Measurements from ENCODE around the gene RNF182.

The RNF182 gene

DNA sequence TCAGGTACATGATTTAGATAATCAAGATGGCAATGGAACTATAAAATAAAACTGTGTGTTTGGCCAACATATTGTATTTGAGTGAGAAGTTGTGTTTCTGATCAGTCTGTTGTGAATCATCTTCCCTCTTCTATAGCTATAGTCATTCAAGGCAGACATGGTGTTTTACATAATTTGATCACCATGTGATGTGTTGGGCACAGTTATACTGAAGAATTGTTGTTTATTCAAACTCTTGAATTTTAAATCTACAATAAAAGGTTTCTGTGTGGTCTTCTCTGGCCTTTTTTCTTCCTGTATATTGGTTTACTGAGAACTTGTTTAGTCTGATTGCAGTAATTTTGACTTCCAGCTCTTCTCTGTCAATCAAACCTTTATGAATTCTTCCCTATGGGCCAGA lies 4.4 kb downstream of the RNF182 start:
- Histone ChIP-seq H3K27me3 (ENCODE audit: insufficient read depth, poor library complexity, severe bottlenecking) (peaks cover 17% of the 10 kb centered on the region), H3K4me3 (replicated peaks; ENCODE audit: insufficient read depth, low read length) (no peak overlapping the region), H3K27ac (replicated peaks) (no peak overlapping the region)
- DNase-seq (ENCODE audit: low read depth in 1 of 2, low spot score in 1 of 2), result no peak
- no peak for TF ChIP-seq SPI1 (IDR thresholded peaks at IDR 0.05; ENCODE audit: borderline replicate concordance, low read depth)
- TF ChIP-seq, protein P1, sequence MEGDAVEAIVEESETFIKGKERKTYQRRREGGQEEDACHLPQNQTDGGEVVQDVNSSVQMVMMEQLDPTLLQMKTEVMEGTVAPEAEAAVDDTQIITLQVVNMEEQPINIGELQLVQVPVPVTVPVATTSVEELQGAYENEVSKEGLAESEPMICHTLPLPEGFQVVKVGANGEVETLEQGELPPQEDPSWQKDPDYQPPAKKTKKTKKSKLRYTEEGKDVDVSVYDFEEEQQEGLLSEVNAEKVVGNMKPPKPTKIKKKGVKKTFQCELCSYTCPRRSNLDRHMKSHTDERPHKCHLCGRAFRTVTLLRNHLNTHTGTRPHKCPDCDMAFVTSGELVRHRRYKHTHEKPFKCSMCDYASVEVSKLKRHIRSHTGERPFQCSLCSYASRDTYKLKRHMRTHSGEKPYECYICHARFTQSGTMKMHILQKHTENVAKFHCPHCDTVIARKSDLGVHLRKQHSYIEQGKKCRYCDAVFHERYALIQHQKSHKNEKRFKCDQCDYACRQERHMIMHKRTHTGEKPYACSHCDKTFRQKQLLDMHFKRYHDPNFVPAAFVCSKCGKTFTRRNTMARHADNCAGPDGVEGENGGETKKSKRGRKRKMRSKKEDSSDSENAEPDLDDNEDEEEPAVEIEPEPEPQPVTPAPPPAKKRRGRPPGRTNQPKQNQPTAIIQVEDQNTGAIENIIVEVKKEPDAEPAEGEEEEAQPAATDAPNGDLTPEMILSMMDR (IDR thresholded peaks at IDR 0.05; ENCODE audit: insufficient read depth, low read length), result no peak
- no peak for TF ChIP-seq GABPA (IDR thresholded peaks at IDR 0.05; ENCODE audit: low read depth)

DNA sequence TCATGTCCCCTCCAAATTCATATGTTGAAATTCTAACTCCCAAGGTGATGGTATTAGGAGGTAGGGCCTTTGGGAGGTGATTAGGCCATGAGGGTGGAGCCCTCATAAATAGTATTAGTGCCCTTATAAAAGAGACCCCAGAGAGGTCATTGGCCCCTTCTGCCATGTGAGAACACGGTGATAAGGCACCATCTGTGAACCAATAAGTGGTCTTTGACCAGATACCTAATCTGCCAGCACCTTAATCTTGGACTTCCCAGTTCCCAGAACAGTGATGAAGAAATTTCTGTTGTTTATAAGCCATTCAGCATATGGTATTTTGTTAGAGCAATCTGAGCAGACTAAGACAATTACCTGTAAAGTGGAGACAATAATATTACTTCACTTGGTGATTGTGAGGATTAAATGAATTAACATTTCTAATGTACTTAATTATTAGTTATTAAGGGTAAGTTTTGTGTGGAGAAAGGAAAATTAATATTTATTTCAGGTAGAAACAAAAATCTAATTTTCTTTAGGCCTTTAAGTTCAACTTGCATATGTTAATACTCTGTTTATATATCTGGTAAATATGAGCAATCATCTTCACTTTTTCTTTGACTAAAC lies 7.1 kb downstream of the RNF182 start:
- Histone ChIP-seq H3K27me3 (ENCODE audit: insufficient read depth, poor library complexity, severe bottlenecking) (peaks cover 6% of the 10 kb centered on the region), H3K4me3 (replicated peaks; ENCODE audit: insufficient read depth, low read length) (no peak overlapping the region), H3K27ac (replicated peaks) (no peak overlapping the region)
- TF ChIP-seq SPI1 (IDR thresholded peaks at IDR 0.05; ENCODE audit: borderline replicate concordance, low read depth), result no peak
- TF ChIP-seq, protein P1 (IDR thresholded peaks at IDR 0.05; ENCODE audit: insufficient read depth, low read length), result no peak
- no peak for DNase-seq (ENCODE audit: low read depth in 1 of 2, low spot score in 1 of 2)

DNA sequence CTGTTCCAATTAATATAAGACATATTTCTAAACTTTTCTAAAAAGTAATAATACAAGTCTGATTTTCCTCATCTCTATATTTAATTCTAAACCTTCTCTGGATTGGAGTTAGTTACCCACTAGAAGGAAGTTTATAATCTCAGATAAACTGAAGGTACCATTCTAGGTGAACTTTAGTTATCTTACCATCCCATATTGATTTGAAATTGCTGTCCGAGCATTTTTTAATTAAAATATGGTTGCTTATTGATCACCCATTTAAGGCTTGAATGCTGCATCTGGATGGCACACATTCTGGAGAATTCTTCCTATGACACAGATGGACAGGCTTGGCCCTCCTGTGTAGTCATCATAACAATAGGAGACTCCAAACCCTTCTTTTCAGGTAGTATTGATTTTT lies 8.0 kb downstream of the RNF182 start:
- TF ChIP-seq, protein P1 (IDR thresholded peaks at IDR 0.05; ENCODE audit: insufficient read depth, low read length), result no peak
- no peak for TF ChIP-seq POLR2AphosphoS5 (IDR thresholded peaks at IDR 0.05; ENCODE audit: low read depth)
- TF ChIP-seq SPI1 (IDR thresholded peaks at IDR 0.05; ENCODE audit: borderline replicate concordance, low read depth), result no peak
- TF ChIP-seq, protein P2, sequence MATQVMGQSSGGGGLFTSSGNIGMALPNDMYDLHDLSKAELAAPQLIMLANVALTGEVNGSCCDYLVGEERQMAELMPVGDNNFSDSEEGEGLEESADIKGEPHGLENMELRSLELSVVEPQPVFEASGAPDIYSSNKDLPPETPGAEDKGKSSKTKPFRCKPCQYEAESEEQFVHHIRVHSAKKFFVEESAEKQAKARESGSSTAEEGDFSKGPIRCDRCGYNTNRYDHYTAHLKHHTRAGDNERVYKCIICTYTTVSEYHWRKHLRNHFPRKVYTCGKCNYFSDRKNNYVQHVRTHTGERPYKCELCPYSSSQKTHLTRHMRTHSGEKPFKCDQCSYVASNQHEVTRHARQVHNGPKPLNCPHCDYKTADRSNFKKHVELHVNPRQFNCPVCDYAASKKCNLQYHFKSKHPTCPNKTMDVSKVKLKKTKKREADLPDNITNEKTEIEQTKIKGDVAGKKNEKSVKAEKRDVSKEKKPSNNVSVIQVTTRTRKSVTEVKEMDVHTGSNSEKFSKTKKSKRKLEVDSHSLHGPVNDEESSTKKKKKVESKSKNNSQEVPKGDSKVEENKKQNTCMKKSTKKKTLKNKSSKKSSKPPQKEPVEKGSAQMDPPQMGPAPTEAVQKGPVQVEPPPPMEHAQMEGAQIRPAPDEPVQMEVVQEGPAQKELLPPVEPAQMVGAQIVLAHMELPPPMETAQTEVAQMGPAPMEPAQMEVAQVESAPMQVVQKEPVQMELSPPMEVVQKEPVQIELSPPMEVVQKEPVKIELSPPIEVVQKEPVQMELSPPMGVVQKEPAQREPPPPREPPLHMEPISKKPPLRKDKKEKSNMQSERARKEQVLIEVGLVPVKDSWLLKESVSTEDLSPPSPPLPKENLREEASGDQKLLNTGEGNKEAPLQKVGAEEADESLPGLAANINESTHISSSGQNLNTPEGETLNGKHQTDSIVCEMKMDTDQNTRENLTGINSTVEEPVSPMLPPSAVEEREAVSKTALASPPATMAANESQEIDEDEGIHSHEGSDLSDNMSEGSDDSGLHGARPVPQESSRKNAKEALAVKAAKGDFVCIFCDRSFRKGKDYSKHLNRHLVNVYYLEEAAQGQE (IDR thresholded peaks at IDR 0.05; ENCODE audit: insufficient replicate concordance, low read depth), result no peak
- no peak for TF ChIP-seq GABPA (IDR thresholded peaks at IDR 0.05; ENCODE audit: low read depth)
- Histone ChIP-seq H3K27me3 (ENCODE audit: insufficient read depth, poor library complexity, severe bottlenecking) (no peaks in the 10 kb centered on the region), H3K27ac (replicated peaks) (no peak overlapping the region), H3K4me3 (replicated peaks; ENCODE audit: insufficient read depth, low read length) (no peak overlapping the region)
- DNase-seq (ENCODE audit: low read depth in 1 of 2, low spot score in 1 of 2), result no peak

DNA sequence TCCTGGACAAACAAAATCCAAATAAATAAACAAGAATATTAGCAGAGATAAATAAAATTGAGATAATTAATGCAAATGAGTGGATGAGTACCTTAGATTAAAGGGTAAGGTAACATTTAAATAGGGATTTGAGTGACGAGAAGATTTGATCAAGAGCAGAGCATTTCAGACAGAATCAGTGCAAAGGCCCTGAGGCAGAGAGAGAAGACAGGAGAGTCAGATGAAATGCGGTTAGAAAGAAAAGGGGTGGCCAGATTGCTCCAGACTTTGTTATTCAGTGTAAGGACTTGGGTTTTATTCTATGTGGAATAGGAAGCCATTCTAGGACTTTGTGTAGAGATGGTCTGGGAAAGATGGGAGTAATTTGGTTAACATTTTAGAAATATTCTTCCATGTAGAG lies 10.0 kb downstream of the RNF182 start:
- Histone ChIP-seq H3K27ac (replicated peaks) (no peak overlapping the region), H3K4me3 (replicated peaks; ENCODE audit: insufficient read depth, low read length) (no peak overlapping the region), H3K27me3 (ENCODE audit: insufficient read depth, poor library complexity, severe bottlenecking) (no peaks in the 10 kb centered on the region)
- TF ChIP-seq, protein P1 (IDR thresholded peaks at IDR 0.05; ENCODE audit: insufficient read depth, low read length), result no peak
- TF ChIP-seq POLR2AphosphoS5 (IDR thresholded peaks at IDR 0.05; ENCODE audit: low read depth), result no peak
- no peak for TF ChIP-seq SPI1 (IDR thresholded peaks at IDR 0.05; ENCODE audit: borderline replicate concordance, low read depth)
- no peak for TF ChIP-seq GABPA (IDR thresholded peaks at IDR 0.05; ENCODE audit: low read depth)
- TF ChIP-seq, protein P2 (IDR thresholded peaks at IDR 0.05; ENCODE audit: insufficient replicate concordance, low read depth), result no peak
- DNase-seq (ENCODE audit: low read depth in 1 of 2, low spot score in 1 of 2), result no peak
